ENCODE results near the gene BABAM1.
A peak's percentile ranks its signal among the peaks of the same experiment; 100 is the strongest.

The BABAM1 gene

DNA sequence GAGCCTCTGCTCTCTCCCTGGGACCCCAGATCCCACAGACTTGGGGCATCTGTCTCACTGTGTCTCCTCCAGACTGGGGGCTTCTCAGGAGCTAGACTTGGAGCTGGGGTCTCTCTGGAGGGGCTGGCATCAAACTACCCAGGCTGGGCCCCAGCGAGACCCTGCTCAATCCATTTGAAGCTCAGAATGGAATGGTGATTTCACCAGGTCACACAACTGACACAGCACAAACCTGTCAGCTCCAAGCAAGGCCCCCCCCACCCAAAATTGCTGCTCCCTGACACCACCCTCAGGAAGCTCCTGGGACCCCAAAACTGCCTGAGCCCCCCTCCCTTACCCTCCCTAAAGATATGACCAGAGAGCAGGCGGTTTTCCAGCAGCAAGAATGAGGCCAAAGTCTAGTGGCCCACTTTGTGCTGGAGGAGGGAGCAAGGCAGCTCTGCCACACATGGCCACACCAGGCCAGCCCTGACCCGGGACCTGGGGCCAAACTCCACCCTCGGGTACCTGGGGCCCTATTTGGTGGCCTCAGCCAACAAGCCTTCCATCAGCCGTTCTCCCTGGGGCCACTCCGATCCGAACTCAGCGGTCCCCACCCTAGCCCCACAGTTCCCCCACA, 23.9 kb upstream of the BABAM1 start:
- no peak for DNase-seq (ENCODE audit: low read depth in 2 of 2, low spot score in 1 of 2)

GRCh38 chr19:17243830-17244617, 23.2 kb upstream of the BABAM1 start:
- DNase-seq (ENCODE audit: low read depth in 2 of 2, low spot score in 1 of 2), result no peak

DNA sequence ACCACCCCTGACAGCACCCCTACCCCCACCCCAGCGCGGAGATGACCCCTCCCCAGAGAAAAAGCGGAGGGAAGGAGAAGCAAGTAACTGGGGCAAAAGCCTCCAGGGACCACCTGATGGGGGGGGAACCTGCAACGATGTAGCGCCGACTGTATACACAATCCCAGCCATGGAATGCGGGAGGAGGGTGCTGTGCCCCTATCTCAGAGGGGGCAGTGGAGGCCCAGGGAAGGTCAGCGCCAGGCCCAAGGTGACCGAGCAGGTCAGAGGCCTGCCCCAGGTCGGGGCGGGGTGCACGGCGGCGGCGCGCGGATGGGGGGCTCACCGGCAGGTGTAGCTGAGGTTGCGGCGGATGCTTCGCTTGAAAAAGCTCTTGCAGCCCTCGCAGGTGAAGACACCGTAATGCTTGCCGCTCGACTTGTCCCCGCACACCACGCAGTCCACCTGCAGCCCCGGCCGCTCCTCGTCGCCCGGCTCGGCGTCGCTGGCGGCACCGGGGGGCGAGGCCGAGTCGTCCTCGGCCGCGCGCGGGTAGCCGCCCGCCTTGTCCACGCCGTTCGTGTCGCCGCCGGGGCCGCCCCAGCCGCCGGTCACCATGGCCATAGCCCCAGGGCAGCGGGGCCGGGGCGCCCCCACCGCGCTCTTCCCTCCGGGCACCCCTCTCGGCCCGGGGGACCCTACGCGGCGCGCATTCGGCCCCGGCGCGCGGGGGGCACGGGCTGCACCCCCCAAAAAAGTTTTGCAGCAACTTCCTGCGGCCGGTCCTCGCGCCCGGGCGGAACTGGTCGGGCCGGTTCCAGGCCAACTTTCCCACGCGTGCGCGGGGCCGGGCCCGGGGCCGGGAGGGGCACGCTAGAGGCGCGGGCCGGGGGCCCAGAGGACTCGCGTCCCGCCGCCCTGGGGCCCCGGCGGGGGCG, 22.4 kb upstream of the BABAM1 start:
- DNase-seq (ENCODE audit: low read depth in 2 of 2, low spot score in 1 of 2), result no peak

- no peak for DNase-seq (ENCODE audit: low read depth in 2 of 2, low spot score in 1 of 2)
Observed at GRCh38 chr19:17245535-17245984, 21.7 kb upstream of the BABAM1 start, which contains the start of gene NR2F6. Gene NR2F6, minus strand, starts transcription at chr19:17245919. Its CDS starts 699 bp downstream, at chr19:17245220.

GRCh38 chr19:17246681-17247425, 20.4 kb upstream of the BABAM1 start:
- DNase-seq (ENCODE audit: low read depth in 2 of 2, low spot score in 1 of 2), result no peak

DNA sequence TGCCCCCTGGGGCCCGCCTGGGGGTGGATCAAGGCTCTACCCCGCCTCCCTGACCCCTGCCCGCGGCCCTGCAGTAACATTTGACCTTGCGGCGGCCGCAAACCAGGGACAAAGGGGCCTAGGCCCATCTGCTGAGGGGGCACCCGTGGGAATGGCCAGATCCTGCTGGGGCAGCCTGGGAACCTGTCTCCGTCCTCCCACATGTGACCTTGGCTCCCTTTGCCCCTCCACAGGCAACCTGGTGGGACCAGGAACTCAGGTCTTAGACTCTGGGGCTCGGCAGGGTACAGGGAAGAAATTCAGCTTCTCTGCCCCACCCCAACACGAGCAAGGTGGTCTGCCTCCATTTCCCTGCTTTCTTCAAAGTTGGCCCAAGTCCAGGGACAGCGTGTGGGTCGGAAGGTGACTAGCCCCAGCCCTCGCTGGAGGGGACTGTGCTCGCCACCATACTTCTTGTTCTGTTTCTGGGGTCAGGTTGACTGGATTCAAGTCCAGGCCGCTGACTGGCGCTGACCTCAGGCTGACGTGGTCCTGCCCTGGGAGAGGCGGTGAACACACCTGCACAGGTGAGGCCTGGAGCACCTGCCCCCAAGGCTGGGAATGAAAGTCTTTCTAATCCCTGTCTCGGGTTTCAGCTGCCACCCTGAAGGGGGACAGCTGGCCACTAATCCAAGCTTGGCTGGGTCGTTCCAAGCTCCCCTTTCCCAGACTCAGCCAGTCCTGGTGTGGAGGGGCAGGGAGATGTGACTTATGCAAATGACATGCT, 19.0 kb upstream of the BABAM1 start:
- no peak for DNase-seq (ENCODE audit: low read depth in 2 of 2, low spot score in 1 of 2)

DNA sequence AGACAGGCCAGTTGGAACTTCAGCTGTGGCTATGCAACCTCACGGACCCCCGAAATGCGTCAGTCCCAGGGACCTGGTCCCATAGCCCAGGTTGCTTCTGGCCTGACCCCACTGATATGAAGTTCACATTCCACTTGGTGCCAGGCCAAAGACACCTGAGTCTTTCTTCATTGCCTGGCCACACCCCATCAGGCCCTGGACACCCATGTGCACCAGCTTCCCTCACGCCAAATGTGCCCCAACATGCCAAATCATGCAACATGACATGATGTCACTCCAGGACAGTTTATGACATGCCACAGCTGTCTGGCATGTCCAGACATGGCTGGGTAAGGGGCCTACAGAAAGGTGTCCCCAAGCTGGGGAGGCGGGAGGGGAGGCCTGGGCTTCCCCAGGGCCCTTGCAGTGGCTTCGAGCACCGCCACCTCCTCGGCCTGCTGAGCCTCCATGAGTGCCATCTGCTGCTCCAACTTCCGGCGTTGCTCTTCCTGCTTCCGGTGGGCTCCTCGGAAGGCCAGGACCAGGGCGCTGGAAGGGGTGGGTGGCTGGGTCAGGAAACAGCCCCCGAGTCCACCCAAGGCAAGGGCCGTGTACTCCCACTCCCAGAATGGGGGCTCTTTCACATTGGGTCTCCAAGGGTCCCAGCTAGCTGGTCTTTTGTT, 17.2 kb upstream of the BABAM1 start:
- DNase-seq (ENCODE audit: low read depth in 2 of 2, low spot score in 1 of 2), result no peak

GRCh38 chr19:17254636-17255035, 12.6 kb upstream of the BABAM1 start:
- DNase-seq (ENCODE audit: low read depth in 2 of 2, low spot score in 1 of 2), result no peak

- DNase-seq (ENCODE audit: low read depth in 2 of 2, low spot score in 1 of 2), result no peak
Observed at GRCh38 chr19:17255150-17255621, 12.1 kb upstream of the BABAM1 start.

GRCh38 chr19:17256130-17256529, 11.1 kb upstream of the BABAM1 start:
- DNase-seq (ENCODE audit: low read depth in 2 of 2, low spot score in 1 of 2), result no peak

- no peak for DNase-seq (ENCODE audit: low read depth in 2 of 2, low spot score in 1 of 2)
Observed at GRCh38 chr19:17259118-17259780, 8.0 kb upstream of the BABAM1 start.

GRCh38 chr19:17259934-17260333, 7.3 kb upstream of the BABAM1 start:
- no peak for DNase-seq (ENCODE audit: low read depth in 2 of 2, low spot score in 1 of 2)

DNA sequence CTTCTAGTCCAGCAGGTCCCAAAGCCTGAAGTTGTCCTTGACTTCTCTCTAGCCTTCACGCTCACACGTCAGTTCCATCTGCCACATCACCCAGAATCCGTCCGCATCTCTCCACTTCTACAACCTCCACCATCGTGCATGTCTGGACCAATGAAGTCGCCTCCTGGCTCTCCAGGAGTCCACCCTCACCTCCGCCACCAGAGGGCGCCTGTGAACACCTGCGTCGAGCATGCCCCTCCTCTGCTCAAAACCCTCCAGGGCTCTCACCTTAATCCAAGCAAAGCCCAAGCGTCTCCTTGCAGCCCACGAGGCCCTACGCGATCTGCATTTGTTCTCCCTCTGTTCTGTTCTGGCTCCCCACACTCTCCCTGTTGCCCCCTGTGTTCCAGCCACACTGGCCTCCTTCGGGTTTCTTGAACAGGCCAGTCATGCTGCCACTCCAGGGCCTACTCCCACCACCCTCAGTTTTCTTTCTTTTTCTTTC, 6.4 kb upstream of the BABAM1 start:
- peak; percentile 74 to 85 for DNase-seq (ENCODE audit: low read depth in 2 of 2, low spot score in 1 of 2)

GRCh38 chr19:17262557-17262956, 4.7 kb upstream of the BABAM1 start:
- no peak for DNase-seq (ENCODE audit: low read depth in 2 of 2, low spot score in 1 of 2)

DNA sequence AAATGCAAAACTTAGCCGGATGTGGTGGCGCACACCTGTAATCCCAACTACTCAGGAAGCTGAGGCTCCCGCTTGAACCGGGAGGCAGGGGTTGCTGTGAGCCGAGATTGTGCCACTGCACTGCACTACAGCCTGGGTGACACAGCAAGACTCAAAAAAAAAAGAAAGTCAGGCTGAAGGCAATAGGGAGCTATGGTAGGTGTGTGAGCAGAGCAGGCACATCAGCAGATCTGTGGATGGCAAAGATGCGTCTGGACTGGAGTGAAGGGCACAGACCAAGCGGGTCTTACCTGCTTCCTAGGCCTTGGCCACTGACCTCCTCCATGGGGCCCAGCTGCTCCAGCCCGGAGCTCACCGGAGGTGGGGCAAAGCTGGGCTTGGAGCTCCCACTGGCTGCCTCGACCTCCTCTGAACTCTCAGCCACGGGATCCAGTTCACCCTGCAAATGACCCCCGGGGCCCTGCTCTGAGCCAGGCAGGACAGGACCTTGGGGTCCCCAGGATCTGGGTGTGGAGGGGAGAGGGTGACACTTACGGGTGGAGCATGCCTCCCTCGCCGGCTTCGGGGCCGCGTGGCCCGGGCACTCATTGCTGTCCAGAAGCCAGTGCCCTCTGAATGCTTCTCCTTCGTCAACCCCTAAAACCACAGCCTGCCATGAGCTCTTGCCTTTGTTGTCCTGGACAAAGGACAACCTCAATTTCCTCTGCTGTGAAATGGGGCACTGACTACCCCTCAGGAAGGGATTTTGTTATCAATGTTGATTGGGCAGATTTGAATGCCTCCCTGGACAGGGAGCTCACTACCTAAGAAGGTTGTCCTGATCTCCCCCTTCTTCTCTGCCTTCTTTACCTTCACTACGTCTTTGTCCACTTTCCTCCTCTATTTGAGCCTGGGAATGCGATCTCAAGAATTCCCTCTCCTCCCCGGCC, 3.3 kb upstream of the BABAM1 start:
- no peak for DNase-seq (ENCODE audit: low read depth in 2 of 2, low spot score in 1 of 2)

- no peak for DNase-seq (ENCODE audit: low read depth in 2 of 2, low spot score in 1 of 2)
Observed at GRCh38 chr19:17264641-17264979, 2.6 kb upstream of the BABAM1 start, which contains the start of gene USHBP1. Gene USHBP1, minus strand, starts transcription at chr19:17264745. Its CDS starts 446 bp downstream, at chr19:17264299.

GRCh38 chr19:17266026-17266425, 1.2 kb upstream of the BABAM1 start:
- DNase-seq (ENCODE audit: low read depth in 2 of 2, low spot score in 1 of 2), result no peak

DNA sequence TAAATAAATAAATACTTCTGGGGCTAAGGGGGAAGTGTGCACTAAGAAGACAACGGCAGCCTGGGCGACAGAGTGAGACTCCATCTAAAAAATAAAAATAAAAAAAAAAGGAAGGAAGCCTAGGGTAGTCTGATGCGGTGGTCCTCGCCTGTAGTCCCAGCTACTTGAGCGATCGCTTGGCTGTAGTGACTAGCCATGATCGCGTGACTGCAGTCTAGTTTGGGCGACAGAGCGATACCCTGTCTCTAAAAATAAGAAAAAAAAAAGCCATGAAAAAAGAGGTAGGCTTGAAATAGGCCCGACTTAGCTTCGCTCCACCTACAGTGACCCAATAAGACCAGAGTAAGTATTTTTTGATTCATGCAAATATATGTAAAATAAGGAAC, 661 bp upstream of the BABAM1 start:
- no peak for DNase-seq (ENCODE audit: low read depth in 2 of 2, low spot score in 1 of 2)

Data from stimulated activated CD8-positive, alpha-beta memory T cell treated with anti-CD3 and anti-CD28 coated beads, Interleukin-4, amount 100 ng/mL, for 4 hours (primary cell).